SK-N-SH (cell line): Measurements from ENCODE around the gene TMEM214.

Source experiments
- EZH2phosphoT487 ChIP-seq: fragments of 200-600 bp; sonication (generic); IDR thresholded peaks from 2 replicates; pipeline ENCODE4 v1.6.1; 2017; ENCODE audit warnings: low read depth, mixed run types, mild to moderate bottlenecking, antibody characterized with exemption, moderate library complexity, borderline replicate concordance
- GABPA ChIP-seq: IDR thresholded peaks from 2 replicates; pipeline ENCODE4 v1.4.0; 2012; ENCODE audit warnings: low read depth, mild to moderate bottlenecking
- GATA2 ChIP-seq: sonication (generic); formaldehyde crosslinking; IDR thresholded peaks from 2 replicates; pipeline ENCODE4 v1.5.0; 2020; ENCODE audit warnings: mild to moderate bottlenecking, missing genetic modification reagents
- POLR2AphosphoS5 ChIP-seq: IDR thresholded peaks from 2 replicates; pipeline ENCODE4 v1.6.1; 2012; ENCODE audit warnings: low read depth, low read length
- RAD21 ChIP-seq: IDR thresholded peaks from 2 replicates; pipeline ENCODE4 v1.6.1; 2012; ENCODE audit warnings: mild to moderate bottlenecking, low read length
- RFX5 ChIP-seq: IDR thresholded peaks from 2 replicates; pipeline ENCODE4 v1.6.1; 2012; ENCODE audit warnings: mild to moderate bottlenecking, improper control_type of control experiment, low read length
- YY1 ChIP-seq: IDR thresholded peaks from 2 replicates; pipeline ENCODE4 v1.4.0; 2012; ENCODE audit warnings: low read depth, mild to moderate bottlenecking
- TF ChIP-seq, protein P1 (sequence below): IDR thresholded peaks from 2 replicates; pipeline ENCODE4 v1.6.1; 2012; ENCODE audit warnings: mild to moderate bottlenecking, low read depth, low read length, moderate library complexity
- TF ChIP-seq, protein P2 (sequence below): fragments of 200-600 bp; sonication (generic); IDR thresholded peaks from 2 replicates; pipeline ENCODE4 v1.6.1; 2017; ENCODE audit warnings: antibody characterized with exemption, mild to moderate bottlenecking, moderate library complexity
- TF ChIP-seq, protein P3 (sequence below): fragments of 150-350 bp; IDR thresholded peaks from 2 replicates; pipeline ENCODE4 v1.6.1; 2017; ENCODE audit warnings: antibody characterized with exemption, low read length, low read depth, borderline replicate concordance
- TF ChIP-seq, protein P4 (sequence below): IDR thresholded peaks from 2 replicates; pipeline ENCODE4 v1.4.0; 2012; ENCODE audit warnings: low read depth, borderline replicate concordance
- TF ChIP-seq, protein P5 (sequence below): IDR thresholded peaks from 2 replicates; pipeline ENCODE4 v1.4.0; 2012; ENCODE audit warnings: low read depth
- TF ChIP-seq, protein P6 (sequence below): IDR thresholded peaks from 2 replicates; pipeline ENCODE4; 2012

DNA sequence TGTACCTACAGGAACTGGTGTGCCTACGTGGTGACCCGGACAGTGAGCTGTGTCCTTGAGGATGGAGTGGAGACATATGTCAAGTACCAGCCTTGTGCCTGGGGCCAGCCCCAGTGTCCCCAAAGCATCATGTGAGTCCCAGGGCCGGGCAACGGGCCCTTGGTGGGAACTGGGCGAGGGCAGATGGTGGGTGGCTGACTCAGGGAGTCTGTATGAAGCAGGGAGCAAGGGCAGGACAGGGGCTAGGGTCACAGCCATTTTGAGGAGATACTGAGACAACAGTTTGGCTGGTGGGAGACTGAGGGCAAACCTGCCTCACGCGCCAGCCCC, 47.3 kb downstream of the TMEM214 start:
- TF ChIP-seq RFX5 (no peak), RAD21 (no peak), POLR2AphosphoS5 (no peak), GATA2 (no peak), YY1 (no peak), EZH2phosphoT487 (no peak), GABPA (no peak)
- TF ChIP-seq, protein P1, sequence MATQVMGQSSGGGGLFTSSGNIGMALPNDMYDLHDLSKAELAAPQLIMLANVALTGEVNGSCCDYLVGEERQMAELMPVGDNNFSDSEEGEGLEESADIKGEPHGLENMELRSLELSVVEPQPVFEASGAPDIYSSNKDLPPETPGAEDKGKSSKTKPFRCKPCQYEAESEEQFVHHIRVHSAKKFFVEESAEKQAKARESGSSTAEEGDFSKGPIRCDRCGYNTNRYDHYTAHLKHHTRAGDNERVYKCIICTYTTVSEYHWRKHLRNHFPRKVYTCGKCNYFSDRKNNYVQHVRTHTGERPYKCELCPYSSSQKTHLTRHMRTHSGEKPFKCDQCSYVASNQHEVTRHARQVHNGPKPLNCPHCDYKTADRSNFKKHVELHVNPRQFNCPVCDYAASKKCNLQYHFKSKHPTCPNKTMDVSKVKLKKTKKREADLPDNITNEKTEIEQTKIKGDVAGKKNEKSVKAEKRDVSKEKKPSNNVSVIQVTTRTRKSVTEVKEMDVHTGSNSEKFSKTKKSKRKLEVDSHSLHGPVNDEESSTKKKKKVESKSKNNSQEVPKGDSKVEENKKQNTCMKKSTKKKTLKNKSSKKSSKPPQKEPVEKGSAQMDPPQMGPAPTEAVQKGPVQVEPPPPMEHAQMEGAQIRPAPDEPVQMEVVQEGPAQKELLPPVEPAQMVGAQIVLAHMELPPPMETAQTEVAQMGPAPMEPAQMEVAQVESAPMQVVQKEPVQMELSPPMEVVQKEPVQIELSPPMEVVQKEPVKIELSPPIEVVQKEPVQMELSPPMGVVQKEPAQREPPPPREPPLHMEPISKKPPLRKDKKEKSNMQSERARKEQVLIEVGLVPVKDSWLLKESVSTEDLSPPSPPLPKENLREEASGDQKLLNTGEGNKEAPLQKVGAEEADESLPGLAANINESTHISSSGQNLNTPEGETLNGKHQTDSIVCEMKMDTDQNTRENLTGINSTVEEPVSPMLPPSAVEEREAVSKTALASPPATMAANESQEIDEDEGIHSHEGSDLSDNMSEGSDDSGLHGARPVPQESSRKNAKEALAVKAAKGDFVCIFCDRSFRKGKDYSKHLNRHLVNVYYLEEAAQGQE = no peak
- TF ChIP-seq, protein P2, sequence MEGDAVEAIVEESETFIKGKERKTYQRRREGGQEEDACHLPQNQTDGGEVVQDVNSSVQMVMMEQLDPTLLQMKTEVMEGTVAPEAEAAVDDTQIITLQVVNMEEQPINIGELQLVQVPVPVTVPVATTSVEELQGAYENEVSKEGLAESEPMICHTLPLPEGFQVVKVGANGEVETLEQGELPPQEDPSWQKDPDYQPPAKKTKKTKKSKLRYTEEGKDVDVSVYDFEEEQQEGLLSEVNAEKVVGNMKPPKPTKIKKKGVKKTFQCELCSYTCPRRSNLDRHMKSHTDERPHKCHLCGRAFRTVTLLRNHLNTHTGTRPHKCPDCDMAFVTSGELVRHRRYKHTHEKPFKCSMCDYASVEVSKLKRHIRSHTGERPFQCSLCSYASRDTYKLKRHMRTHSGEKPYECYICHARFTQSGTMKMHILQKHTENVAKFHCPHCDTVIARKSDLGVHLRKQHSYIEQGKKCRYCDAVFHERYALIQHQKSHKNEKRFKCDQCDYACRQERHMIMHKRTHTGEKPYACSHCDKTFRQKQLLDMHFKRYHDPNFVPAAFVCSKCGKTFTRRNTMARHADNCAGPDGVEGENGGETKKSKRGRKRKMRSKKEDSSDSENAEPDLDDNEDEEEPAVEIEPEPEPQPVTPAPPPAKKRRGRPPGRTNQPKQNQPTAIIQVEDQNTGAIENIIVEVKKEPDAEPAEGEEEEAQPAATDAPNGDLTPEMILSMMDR = no peak
- TF ChIP-seq, protein P3, sequence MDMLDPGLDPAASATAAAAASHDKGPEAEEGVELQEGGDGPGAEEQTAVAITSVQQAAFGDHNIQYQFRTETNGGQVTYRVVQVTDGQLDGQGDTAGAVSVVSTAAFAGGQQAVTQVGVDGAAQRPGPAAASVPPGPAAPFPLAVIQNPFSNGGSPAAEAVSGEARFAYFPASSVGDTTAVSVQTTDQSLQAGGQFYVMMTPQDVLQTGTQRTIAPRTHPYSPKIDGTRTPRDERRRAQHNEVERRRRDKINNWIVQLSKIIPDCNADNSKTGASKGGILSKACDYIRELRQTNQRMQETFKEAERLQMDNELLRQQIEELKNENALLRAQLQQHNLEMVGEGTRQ = no peak
- TF ChIP-seq, protein P4, sequence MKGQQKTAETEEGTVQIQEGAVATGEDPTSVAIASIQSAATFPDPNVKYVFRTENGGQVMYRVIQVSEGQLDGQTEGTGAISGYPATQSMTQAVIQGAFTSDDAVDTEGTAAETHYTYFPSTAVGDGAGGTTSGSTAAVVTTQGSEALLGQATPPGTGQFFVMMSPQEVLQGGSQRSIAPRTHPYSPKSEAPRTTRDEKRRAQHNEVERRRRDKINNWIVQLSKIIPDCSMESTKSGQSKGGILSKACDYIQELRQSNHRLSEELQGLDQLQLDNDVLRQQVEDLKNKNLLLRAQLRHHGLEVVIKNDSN = no peak
- TF ChIP-seq, protein P5, sequence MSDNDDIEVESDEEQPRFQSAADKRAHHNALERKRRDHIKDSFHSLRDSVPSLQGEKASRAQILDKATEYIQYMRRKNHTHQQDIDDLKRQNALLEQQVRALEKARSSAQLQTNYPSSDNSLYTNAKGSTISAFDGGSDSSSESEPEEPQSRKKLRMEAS = no peak
- TF ChIP-seq, protein P6, sequence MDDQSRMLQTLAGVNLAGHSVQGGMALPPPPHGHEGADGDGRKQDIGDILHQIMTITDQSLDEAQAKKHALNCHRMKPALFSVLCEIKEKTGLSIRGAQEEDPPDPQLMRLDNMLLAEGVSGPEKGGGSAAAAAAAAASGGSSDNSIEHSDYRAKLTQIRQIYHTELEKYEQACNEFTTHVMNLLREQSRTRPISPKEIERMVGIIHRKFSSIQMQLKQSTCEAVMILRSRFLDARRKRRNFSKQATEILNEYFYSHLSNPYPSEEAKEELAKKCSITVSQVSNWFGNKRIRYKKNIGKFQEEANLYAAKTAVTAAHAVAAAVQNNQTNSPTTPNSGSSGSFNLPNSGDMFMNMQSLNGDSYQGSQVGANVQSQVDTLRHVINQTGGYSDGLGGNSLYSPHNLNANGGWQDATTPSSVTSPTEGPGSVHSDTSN = no peak
